Left colon (tissue), 2 donors: ENCODE results near the gene NPC1L1. TPM values are rescaled to one million over a fixed set of nuclear protein-coding genes. Genes with fewer than 3 reads are reported as not detected.
"Not testable (repeated sequence)": the region's sequence is repeated elsewhere in the genome, so short reads cannot be mapped to it uniquely, and the experiment has no call there.

Experiments used
- ATAC-seq: fragments of 200-7000 bp; cut with Tn5 transposase; one replicate; pipeline ENCODE4 v1.9.1; 2020; ENCODE audit warnings: mild to moderate bottlenecking, moderate library complexity
- DNase-seq, 2 donors: peaks; one replicate each; pipeline ENCODE4 v3.0.0-alpha.2; 2020
- intact Hi-C, 2 donors: fragments of 100-400 bp; cut with DNase I in 1 of 2; cut with micrococcal nuclease in 1 of 2; formaldehyde crosslinking; loops; one replicate each; pipeline versions ENCODE4 v1.11.2 to v1.14.0; 2022; cut with DNase I, micrococcal nuclease
- total RNA-seq, 2 donors: library from RNA; stranded (reverse); fragmentation: NEBNext Ultra II Directional; extraction: Animal tissue kit (Norgen Biotek cat#: 25700); gene quantifications; one replicate each; pipeline ENCODE4 v1.2.1, GENCODE V29; 2021
- donor health status: DM: no; HTN: no; CAD: no.
- donor health status: DM: yes; HTN: yes; CAD: no.

The NPC1L1 gene
- total RNA-seq, 2 donors from 2014 or later, result 0.06 TPM; not detected in 1

- ATAC-seq (no peak), DNase-seq (no peak)
- intact Hi-C loops, result no loop called here
These were observed 19.6 kb downstream of the NPC1L1 start for GRCh38 chr7:44521347-44522095.

GRCh38 chr7:44520574-44520973 lies 20.6 kb downstream of the NPC1L1 start:
- intact Hi-C loops, result no loop called here
- no peak for DNase-seq
- ATAC-seq, result no peak

- intact Hi-C loops, result no loop called here
- DNase-seq (no peak), ATAC-seq (no peak)
These were observed 21.6 kb downstream of the NPC1L1 start for GRCh38 chr7:44519546-44519945.

- DNase-seq (no peak), ATAC-seq (no peak)
These were observed 22.4 kb downstream of the NPC1L1 start for GRCh38 chr7:44518761-44519160.

GRCh38 chr7:44517175-44517574 lies 24.0 kb downstream of the NPC1L1 start:
- intact Hi-C loops, result no loop called here
- DNase-seq (no peak), ATAC-seq (no peak)

More at GRCh38 chr7:44518761-44519160, 22.4 kb downstream of the NPC1L1 start:
- intact Hi-C loops, result no loop called here

- DNase-seq (no peak), ATAC-seq (no peak)
- intact Hi-C loops, result no loop called here
These were observed 25.4 kb downstream of the NPC1L1 start for GRCh38 chr7:44515590-44516268.

GRCh38 chr7:44512736-44513135 lies 28.4 kb downstream of the NPC1L1 start:
- DNase-seq, result no peak
- intact Hi-C loops, result no loop called here
- ATAC-seq, result no peak

- ATAC-seq (no peak), DNase-seq (no peak)
- intact Hi-C loops, result no loop called here
These were observed 29.2 kb downstream of the NPC1L1 start for GRCh38 chr7:44511863-44512468.

- intact Hi-C loops, result no loop called here
- ATAC-seq, result peak; percentile 67
- DNase-seq, result no peak
These were observed 29.9 kb downstream of the NPC1L1 start for GRCh38 chr7:44511236-44511635.

- ATAC-seq (no peak), DNase-seq (no peak)
- intact Hi-C loops, result no loop called here
These were observed 32.7 kb downstream of the NPC1L1 start for GRCh38 chr7:44508328-44509030.

GRCh38 chr7:44506592-44507288 lies 34.4 kb downstream of the NPC1L1 start:
- intact Hi-C loops, DNase-seq: not testable (repeated sequence)
- ATAC-seq, result peak; percentile 62

- ATAC-seq, result no peak
- intact Hi-C loops, result no loop called here
- no peak for DNase-seq
These were observed 35.5 kb downstream of the NPC1L1 start for GRCh38 chr7:44505595-44505994.

- ATAC-seq (no peak), DNase-seq (no peak)
- intact Hi-C loops, result no loop called here
These were observed 42.7 kb downstream of the NPC1L1 start for GRCh38 chr7:44498230-44498954.

- DNase-seq, result no peak
- ATAC-seq, result no peak
- intact Hi-C loops, result no loop called here
These were observed 43.7 kb downstream of the NPC1L1 start for GRCh38 chr7:44497155-44498027.

GRCh38 chr7:44496385-44496784 lies 44.7 kb downstream of the NPC1L1 start:
- DNase-seq (no peak), ATAC-seq (no peak)
- intact Hi-C loops, result no loop called here

GRCh38 chr7:44494960-44495359 lies 46.2 kb downstream of the NPC1L1 start:
- DNase-seq (no peak), ATAC-seq (no peak)
- intact Hi-C loops, result loop anchor here in 1 of 2 donors (5.0 kb wide), 1 partner anchor 352 kb away; the partner anchor contains the start of gene H2AZ2

- intact Hi-C loops, result loop anchor here in 1 of 2 donors (5.0 kb wide), 1 partner anchor 356 kb away; the partner anchor contains the start of gene H2AZ2
- DNase-seq (no peak), ATAC-seq (no peak)
These were observed 49.9 kb downstream of the NPC1L1 start for GRCh38 chr7:44491229-44491628.
